LNCaP clone FGC (cell line): ENCODE measurements around the gene PTPN14.

Experiments
- DNase-seq: peaks from one replicate; pipeline ENCODE4 v3.0.0-alpha.2; 2011; ENCODE audit warnings: low read depth
- H3K4me3 ChIP-seq: 2 replicates; pipeline ENCODE4 v1.5.1; 2011; ENCODE audit warnings: mild to moderate bottlenecking, low read depth, low read length, control low read depth
- TF ChIP-seq, protein P1 (sequence below): IDR thresholded peaks from 2 replicates; pipeline ENCODE4 v1.5.1; 2012; ENCODE audit warnings: mild to moderate bottlenecking; ENCODE audit not compliant: control insufficient read depth, insufficient read depth; ENCODE audit errors: extremely low read depth

The PTPN14 gene

GRCh38 chr1:214310010-214310409, 241.4 kb downstream of the PTPN14 start:
- H3K4me3 ChIP-seq = no peak overlapping the region
- TF ChIP-seq, protein P1, sequence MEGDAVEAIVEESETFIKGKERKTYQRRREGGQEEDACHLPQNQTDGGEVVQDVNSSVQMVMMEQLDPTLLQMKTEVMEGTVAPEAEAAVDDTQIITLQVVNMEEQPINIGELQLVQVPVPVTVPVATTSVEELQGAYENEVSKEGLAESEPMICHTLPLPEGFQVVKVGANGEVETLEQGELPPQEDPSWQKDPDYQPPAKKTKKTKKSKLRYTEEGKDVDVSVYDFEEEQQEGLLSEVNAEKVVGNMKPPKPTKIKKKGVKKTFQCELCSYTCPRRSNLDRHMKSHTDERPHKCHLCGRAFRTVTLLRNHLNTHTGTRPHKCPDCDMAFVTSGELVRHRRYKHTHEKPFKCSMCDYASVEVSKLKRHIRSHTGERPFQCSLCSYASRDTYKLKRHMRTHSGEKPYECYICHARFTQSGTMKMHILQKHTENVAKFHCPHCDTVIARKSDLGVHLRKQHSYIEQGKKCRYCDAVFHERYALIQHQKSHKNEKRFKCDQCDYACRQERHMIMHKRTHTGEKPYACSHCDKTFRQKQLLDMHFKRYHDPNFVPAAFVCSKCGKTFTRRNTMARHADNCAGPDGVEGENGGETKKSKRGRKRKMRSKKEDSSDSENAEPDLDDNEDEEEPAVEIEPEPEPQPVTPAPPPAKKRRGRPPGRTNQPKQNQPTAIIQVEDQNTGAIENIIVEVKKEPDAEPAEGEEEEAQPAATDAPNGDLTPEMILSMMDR = no peak
- DNase-seq = no peak

DNA sequence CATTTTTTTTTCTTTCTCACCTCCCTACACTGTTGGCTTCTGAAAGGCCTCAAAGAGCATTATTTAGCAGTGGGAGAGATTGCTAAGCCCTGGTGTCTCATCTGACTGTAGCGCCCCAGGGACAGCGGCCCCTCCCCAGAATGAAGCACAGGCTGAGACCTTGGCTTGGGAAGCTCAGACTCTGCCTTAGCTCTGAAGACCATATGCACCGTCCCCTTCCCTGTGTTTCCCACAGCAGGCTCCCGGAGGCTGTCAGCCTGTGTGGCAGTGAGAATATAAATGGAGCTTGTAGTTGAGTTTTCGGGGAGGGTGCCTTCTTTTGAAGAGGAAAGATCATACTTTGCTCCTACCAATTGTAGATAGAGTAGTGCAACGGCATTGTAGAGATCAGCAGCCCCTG, 245.1 kb downstream of the PTPN14 start:
- no peak for DNase-seq
- H3K4me3 ChIP-seq = no peak overlapping the region
- TF ChIP-seq, protein P1 = no peak

DNA sequence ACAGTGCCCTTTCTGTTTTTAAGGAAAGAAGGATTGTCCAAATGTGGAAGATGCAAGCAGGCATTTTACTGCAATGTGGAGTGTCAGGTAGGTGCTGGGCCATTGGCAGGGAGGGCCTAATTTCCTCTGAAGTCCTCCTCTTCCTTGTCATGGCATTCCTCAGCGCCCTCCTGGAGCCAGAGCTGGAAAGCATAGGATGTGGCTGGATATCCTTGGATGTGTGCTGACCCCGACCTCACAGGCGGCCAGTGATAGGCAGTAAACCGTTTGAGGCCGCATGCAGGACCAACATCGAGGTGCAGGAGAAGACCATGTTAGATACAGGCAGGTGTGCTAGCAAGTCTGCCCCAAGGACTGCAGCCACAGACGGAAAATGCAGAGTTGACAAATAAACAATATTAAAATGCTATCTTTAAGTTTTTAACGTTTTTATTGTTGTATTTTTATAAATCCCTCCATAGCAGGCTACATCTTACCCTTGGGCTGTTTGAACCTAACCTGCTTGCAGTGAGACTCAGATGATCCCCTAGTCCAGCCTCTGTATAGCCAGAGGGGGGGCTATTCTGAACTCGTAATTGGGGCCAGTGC, 246.1 kb downstream of the PTPN14 start:
- no peak overlapping the region for H3K4me3 ChIP-seq
- TF ChIP-seq, protein P1 = no peak
- no peak for DNase-seq

DNA sequence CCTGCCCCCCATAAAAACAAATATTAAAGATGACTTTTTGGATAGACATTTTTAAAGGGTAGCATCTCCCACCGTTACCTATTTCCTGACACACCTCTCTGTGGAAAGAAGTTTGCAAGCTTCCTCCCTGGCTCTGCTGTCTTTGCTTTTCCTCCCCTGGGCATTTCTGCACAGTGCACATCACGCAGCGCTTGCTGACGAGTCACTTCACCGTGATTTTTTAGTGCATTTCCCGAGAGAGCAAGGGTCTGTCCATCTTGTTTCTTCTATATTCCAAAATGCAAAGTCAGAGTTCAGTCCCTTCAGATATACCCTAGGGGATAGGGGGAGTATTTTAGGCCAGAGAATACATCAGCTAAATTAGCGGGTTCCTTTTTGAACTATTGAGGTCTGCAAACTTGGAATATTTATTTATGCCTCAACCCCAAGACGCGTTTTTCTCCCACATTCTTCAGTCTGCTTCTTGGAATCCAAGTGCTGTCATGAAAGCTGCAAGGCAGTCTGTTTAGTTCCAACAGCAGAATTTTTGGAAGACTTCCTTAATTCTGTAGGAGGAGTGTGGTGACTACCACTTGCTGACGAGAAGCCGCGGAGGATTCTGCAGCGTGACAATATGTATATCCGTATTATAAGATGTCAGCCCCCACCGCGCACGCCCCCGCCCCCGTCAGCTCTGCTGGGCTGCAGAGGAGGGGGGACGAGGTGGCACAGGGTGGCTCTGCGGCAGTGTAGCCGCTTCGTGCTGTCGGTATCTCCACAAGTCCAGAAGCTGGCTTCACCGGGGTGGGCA, 248.1 kb downstream of the PTPN14 start:
- DNase-seq = no peak
- H3K4me3 ChIP-seq = no peak overlapping the region
- TF ChIP-seq, protein P1 = no peak

GRCh38 chr1:214301526-214301925, 249.9 kb downstream of the PTPN14 start:
- TF ChIP-seq, protein P1 = no peak
- H3K4me3 ChIP-seq = no peak overlapping the region
- no peak for DNase-seq

- DNase-seq = no peak
- TF ChIP-seq, protein P1 = no peak
- no peak overlapping the region for H3K4me3 ChIP-seq
Measured at GRCh38 chr1:214300149-214300780, 251.1 kb downstream of the PTPN14 start.
